Glomerular visceral epithelial cell (primary cell): ENCODE results near the gene CLRN2.
"Not testable (repeated sequence)": the region's sequence is repeated elsewhere in the genome, so short reads cannot be mapped to it uniquely, and the experiment has no call there.

Source experiments
- DNase-seq: peaks from one replicate; pipeline ENCODE4 v3.0.0-alpha.2; 2016; ENCODE audit errors: extremely low spot score

CLRN2 gene

DNA sequence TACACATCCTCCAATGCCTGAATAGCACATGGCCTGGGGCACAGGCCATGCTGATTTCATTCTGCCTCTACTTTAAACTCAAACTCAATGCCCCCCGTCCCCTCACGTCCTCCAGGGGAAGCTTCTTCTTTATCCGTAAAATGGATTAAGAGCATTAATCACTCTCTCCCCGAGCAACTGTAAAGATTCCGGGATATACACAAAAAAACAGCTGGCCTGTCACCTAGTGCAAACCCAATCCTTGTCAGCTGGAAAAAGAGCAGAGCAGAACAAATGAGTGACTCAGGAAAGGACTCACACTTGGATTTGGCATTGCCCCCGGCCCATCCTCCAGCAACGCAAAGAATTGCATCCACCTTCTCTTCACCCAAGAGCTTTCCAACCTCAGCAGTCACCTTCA, 10.9 kb upstream of the CLRN2 start:
- no peak for DNase-seq

DNA sequence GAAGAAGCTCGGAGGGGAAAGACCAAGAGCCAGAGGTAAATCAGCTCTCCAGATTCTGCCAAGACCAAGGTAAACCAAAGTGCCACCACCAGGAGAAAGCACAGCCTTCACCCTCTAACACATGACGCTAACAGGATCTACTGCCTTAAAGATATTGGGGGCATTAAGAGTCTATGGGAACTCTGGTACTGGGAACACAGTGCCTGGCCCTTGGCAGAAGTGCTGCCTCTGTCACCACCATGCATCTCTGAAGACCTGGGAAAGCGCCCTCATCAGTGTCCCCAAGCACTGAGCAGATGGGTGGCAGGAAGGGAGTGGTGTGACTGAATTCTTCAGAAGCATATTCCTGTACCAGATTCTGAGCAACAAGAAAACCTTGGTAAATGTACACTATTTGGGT, 4.4 kb upstream of the CLRN2 start:
- DNase-seq = no peak

- DNase-seq = no peak
These were observed 3.9 kb upstream of the CLRN2 start for GRCh38 chr4:17511051-17511450.

GRCh38 chr4:17511509-17511949, 3.4 kb upstream of the CLRN2 start:
- DNase-seq = peak; percentile 46

GRCh38 chr4:17511950-17512795, 2.8 kb upstream of the CLRN2 start, which contains the start of gene QDPR:
TSS of gene QDPR (minus strand) at chr4:17512090. CDS start at chr4:17512054, 36 bp downstream.
- DNase-seq = peak; percentile 78

DNA sequence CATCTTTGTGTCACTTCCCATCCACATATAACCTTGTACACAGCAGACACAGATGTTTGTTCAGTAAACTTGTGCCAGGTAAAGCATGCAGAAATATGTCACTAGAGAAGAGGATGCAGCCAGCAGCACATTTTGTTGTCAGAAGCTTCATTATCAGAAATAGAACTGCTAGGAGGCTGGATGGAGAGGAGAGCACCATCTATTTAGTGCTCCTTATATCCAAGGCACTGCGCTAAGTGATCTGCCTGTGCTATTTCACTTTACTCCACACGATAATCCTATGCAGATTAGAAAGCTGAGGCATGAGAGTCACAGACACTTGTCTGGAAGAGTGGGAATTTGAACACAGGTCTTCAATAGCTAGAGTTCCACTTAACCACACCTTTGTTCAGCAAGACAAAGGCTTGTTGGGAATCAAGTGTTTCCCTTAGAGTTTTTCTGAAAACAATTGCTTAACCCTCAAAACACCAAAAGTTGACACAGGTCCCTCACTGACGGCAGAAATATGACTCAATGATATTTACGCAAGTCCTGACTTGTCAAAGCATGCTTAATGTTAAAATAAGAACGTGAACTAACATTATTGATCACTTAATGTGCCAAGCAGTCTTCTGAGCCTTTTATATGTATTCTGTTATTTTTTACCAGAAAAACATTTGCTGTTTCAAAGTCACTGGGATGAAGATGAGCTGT, 1.8 kb upstream of the CLRN2 start:
- DNase-seq = no peak

GRCh38 chr4:17515445-17516407, 761 bp downstream of the CLRN2 start:
- DNase-seq = no peak

GRCh38 chr4:17516980-17517379, 2.0 kb downstream of the CLRN2 start:
- DNase-seq = no peak

- DNase-seq = no peak
These were observed 2.7 kb downstream of the CLRN2 start for GRCh38 chr4:17517664-17518063.

GRCh38 chr4:17521595-17521994, 6.6 kb downstream of the CLRN2 start:
- DNase-seq = no peak

DNA sequence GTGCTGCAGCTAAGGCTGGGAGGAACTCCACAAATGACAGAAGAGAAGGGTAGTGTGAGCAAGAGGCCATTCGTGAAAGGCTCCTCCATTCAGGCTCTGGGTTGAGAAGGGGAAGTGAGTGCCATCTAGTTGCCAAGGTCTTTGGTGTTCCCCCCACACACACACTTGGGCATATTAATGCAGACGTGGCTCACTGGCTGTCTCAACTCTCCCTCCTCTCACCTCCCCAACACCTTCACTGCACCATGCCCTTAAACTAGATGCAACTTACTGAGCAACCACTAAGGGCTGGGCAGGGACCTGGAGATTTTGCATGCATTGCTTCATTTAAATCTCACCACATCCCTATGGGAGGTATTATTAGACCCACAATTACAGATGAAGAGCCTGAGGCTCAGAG, 8.7 kb downstream of the CLRN2 start:
- DNase-seq = no peak

DNA sequence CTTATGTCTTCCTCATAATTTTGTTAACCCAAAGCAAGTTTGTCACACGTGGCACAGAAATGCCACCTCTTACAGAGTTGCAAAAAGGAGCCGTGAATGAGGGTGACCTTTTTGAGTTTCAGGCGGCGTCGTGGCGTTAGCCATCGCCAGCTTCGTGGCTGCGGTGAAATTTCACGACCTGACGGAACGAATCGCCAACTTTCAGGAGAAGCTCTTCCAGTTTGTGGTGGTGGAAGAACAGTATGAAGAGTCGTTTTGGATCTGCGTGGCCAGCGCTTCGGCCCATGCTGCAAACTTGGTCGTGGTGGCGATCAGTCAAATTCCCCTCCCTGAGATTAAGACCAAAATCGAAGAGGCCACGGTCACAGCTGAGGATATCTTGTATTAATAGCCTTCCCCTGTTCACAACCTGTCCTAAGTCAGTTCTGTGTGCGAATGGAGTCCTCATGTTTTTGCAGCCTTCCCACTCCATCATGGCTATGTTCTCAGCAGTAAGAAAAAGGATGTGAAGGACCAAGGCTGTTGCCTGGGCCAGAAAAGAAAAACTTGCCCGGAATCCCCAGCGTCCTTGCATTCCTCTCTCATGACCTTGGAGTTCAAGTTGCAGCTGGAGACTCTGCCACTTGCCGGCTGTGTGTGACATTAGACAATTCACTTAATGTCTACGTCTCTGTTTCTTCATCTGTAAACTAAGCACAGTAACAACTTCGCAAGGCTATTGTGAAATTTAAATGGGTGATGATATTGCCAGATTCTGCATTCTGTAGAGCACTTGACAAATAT, 11.9 kb downstream of the CLRN2 start:
- no peak for DNase-seq

DNA sequence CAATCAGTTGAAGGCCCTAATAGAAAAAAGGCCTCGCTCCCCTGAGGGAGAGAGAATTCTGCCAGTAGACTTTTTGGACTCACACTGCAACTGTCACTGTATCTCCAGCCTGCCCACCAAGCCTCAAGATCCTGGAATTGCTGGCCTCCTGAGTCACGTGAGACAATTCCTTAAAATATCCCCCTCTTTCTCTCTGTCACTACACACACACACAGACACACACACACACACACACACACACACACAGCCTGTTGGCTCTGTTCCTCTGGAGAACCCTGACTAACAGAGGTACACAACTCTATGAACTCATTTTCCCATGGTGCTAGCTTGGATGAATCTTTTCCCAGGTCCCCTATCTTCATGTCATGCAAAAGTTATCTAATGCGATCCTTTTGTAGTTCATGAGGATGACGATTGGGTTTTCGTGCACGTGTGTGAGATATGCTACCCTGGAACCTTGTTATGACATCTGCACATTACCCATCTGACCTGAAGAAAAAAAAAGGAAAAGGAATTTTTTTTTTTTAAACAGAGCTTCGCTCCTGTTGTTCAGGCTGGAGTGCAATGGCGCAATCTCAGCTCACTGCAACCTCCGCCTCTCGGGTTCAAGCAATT, 13.7 kb downstream of the CLRN2 start:
- DNase-seq = no peak

- no peak for DNase-seq
These were observed 16.7 kb downstream of the CLRN2 start for GRCh38 chr4:17531538-17532285.

- DNase-seq = no peak
These were observed 19.7 kb downstream of the CLRN2 start for GRCh38 chr4:17534705-17535104.

GRCh38 chr4:17535242-17535641, 20.3 kb downstream of the CLRN2 start:
- DNase-seq = no peak

DNA sequence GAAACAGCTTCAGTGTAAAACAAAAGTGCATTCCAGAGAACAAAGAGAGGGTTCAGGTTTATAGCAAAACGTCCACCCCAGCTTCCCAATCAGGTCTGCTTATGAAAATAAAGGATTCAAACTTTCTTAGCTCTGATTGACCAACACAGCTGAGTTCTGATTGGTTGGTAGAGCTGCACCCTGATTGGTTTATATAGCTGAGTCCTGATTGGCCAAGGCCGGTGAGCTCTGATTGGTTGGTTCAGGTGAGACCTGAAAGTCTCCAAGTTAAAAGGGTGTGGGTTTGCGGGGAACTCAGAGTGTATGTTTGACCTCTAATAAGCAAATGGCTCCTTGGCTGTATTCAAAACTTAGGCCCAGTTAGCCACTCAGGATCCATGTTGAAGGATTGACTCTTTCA, 20.9 kb downstream of the CLRN2 start:
- DNase-seq = no peak

DNA sequence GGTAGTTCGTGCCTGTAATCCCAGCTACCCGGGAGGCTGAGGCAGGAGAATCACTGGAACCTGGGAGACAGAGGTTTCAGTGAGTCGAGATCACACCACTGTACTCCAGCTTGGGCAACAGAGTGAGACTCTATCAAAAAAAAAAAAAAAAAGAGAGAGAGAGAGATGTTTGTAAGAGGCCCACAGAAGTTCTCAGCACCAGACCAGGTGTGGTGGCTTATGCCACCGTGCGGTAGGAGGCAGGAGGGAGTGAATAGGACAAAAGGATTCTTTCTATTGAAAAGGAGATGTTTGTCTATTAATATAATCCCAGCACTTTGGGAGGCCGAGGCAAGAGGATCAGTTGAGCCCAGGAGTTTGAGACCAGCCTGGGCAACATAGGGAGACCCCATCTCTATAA, 22.1 kb downstream of the CLRN2 start:
- not testable (repeated sequence) for DNase-seq

DNA sequence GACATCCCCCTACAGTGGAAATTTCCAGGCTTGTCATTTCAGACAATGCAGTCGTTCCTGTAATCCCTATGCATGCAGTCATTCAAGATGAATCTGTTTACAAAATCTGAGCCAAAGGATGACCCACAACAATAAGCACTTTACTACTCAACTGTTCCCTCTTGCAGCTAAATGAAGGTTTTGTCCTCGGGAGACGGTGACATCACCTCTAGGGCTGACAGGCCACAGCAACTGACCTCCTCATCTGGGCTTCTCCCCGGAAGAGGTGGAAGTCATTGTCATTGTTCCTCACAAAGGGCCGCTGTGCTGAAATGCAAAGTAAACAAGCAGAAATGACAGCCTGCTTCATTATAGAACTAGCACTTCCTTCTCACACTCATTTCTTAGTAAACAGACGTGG, 29.2 kb downstream of the CLRN2 start:
- DNase-seq = no peak

DNA sequence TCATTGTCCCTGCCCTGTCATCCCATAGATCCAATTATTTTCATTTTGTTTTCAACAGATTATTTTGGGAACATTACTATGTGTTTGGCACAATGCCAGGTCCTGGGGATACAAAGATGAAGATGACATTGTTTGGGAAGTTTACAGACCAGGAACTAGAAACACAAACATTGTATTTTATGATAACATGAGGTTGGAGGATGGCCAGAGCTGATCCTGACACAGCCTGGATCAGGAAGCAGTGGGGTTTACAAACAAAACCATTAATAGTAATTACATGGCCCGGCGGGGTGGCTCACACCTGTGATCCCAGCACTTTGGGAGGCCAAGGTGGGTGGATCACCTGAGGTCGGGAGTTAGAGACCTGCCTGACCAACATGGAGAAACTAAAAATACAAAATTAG, 29.9 kb downstream of the CLRN2 start:
- no peak for DNase-seq
